ENCODE measurements around the gene SLC48A1.
"Not testable (repeated sequence)": the region's sequence is repeated elsewhere in the genome, so short reads cannot be mapped to it uniquely, and the experiment has no call there.

SLC48A1 gene

DNA sequence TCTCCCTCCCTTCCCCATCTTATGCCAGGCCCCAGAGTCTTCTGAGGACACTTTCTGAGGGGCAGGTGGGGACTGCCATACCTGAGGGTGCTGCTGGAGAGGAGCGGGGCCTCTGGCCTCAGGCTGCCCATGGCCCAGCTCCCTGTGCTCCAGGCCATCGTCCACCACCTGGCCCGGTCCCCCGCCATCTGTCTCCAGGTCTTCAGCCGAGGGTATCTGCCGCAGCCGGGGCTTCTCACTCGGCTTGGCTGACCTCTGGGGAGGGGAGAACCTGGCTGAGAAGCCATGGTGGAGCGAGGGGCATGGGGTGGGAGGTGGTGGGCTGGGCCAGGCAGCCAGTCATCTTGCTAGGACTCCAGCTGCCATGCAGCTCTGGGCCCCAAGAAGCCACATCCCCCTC is 21.6 kb downstream of the SLC48A1 start:
- no peak for DNase-seq

DNA sequence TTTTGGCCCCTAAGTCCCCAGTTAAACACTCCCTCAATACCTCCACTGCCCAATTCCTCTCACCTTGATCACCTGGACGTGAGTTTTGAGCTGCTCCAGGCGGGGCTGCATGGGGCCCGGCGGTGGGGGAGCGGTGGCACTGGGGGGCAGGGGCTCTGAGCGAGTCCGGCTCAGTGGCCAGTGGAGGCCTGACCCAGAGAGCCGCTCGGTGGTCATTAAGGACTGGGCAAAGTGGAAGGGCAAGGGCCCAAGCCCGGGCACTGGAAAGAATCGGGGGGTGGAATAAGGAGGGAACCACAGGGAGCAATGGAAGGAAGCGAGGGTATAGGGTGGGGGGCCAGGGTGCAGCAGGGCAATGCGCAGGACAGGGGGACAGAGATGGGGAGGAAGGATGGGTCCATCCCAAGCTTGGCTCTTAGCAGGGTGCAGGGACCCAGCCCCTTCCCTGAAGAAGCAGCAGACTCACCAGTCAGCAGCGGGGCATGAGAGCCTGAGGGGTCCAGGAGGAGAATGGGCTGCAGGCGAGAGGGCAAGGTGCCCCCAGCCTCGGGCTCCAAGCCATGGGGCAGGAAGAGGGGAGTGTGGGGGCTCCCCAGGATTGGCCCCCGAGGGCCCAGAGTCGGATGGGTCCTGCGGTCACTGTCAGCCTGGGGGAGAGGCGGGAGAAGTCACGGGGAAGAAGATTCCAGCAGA is 22.2 kb downstream of the SLC48A1 start:
- no peak for DNase-seq

DNA sequence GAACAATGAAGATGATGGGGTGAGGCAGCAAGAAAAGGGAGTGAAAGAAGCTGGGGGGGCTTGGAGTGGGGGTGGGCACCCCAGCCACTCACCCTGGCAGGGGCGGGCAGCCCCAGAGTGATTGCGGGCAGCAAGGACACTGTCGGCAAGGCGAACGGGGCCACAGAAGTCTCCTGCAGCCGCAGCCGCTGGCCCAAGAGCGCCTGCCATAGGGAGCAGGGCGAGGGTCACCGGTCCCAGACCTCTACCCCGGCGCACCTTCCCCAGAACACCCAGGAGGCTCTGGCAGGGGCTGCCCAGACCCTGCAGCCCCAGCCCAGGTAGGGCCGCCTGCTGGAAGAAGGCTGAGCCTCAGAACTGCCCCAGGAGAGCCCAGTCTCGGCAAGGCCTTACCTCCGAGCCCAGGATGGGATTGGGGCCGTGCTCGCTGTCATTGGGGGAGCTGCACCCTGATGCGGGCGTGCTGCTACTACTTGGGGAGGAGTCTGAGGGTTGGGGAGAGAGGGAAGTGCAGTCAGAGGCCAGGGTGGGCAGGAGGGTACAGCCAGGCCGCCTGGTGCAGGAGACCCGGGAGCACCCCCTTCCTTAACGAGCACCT is 22.9 kb downstream of the SLC48A1 start:
- DNase-seq, result no peak

DNA sequence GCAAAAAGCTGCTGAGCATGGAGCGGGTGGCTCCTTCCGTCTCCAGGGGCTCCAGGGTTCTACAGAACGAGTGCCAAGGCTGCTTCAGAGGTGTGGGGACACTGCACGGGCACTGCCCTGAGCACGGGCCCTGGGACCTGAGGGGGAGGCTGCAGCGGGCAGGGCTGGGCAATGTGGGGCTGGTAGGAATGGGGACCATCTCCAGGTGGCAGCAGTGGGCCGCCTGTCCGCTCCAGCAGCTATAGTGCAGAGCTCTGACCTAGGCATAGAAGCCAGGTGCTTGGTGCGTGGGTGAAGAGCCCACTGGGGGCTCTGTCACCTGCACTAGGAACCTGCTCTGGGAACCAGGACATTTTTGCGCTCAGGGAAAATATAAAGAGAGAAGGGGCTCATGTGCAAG is 24.4 kb downstream of the SLC48A1 start:
- DNase-seq, result no peak

DNA sequence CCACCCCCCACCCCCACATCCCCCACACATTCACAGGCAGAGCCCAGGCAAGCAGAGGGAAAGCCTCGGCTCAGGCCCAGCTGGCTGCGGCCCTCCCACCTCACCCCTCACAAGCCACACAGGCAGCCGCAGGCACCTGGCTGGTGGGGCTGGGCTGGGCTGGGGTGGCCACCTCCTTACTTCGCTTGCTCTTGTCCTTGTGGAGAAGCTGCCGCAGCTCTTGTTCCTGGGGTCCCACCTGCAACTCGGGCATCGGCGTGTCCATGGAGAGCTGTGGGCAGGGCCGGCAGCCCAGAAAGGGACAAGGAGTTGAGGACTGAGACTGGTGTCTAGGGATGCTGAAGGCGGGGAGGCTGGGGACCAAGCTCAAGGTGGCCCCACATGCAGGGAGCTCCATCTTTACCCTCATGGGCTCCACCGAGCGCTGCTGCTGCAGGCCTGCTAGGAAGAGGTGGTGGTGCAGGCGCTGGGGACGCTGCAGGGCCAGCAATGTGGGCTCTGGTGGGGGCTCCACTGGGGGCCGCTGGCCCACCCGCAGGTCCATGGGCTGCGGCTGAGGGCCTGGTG is 25.4 kb downstream of the SLC48A1 start:
- DNase-seq, result no peak

DNA sequence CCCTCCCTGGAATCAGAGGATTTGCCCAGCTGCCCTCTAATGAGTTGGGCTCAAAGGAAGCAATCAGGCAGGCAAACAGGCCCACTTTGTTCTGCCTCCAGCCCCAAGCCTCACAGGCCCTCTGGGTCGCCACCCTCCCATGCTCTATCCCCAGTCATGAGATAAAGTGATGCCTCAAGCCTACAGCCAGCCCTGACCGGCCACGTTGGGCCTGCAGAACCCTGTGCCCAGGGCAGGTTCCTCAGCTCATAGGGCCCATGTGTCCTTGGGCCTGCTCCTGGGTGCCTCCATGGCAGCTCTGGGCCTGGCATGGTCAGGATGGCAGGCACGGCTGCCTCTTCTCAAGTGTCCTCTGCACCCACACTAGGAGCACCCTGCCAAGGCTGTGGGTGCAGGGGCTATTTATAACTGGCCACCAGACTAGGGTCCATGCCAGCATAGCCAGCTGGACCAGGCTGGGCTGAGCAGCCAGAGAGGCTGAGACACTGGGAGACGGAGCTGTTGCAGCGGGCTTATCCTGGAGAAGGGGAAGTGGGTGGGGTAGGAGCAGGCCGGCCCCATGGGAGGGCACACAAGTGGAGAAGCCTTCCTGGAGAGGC is 26.4 kb downstream of the SLC48A1 start:
- DNase-seq, result no peak

DNA sequence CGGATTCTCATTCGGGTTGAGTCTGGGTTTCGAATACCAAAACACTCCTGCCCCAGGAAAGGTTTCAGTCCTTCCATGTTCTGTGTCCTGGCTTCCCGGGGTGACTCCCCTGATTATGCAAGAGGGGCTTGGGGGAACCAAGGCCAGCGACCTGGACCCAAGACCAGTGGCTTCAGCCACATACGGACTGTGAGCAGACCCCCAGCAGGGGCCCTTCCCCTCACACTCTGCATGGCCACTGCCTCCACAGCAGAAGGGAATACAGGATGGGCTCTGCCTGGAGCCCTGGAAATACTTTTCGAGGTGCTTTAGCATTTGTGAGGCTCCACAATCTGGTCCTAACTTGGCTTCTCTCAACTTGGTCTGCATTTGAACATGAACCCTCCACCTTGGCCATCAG is 27.5 kb downstream of the SLC48A1 start:
- no peak for DNase-seq

DNA sequence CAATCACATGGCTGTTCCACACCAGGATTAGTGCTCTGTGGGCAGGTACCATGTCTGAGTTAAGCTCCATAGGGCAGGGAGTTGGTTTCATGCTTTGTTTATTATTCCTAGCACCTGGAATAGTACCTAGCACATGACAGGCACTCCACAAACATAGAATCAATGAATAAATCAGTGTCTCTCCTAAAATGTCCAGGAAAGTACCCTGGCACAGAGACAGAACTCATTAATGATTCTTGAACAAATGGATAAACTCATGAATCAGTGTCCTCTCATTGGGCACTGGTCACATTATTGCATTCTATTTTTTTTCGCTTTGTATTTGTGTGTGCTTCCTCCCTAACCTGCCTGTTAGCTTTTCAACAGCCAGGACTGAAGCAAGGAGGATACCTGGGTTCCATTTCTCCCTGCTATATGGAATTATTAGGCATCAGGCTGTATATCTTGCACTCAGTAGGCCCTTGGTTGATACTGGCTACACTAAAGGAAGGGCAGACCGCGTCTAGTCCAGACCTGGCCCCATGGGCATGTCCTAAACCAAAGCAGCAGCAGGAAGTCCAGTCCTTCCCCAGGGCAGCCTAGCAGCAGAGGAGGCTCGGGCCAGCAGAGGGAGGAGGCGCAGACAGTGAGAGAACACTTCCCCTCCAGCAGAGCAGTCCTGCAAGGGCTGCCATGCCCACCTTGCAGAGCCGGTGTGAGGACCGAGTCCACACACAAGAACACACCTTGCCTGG is 28.3 kb downstream of the SLC48A1 start:
- no peak for DNase-seq

DNA sequence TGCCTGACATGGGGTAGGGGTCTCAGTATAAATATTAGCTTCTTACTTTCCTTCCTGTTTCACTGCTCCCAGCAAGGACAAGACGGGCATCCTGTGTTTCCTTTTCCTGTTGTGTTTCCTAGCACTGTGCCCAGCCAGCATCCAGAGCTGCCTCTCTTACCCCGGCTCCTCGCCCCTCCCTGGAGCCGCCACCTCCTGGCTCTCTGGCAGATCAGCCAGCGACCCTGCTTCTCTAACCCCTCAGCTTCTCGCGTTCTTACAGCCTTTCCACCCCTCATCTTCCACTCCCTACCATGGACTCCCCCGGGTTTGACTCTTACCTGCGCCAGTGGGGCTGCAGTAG is 28.8 kb downstream of the SLC48A1 start:
- no peak for DNase-seq

DNA sequence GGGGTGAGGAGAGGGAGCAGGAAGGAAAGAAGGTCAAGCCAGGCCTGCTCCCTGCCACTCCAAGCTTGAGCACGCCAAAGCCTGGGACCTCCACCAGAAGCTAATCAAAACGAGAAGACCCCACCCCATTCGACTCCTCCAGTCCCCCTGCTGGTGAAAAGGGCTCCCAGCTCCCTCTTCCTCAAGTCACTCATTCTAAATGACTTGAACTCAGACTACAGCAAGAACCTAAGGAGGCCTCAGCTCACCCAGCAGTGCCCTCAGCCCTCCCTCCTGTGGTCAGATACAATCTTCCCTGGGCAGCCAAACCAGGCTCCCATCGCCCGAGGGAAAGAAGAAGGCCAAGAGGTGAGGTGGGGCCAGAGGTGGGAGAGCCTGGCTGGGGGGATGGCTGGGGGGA is 29.3 kb downstream of the SLC48A1 start:
- DNase-seq, result no peak

DNA sequence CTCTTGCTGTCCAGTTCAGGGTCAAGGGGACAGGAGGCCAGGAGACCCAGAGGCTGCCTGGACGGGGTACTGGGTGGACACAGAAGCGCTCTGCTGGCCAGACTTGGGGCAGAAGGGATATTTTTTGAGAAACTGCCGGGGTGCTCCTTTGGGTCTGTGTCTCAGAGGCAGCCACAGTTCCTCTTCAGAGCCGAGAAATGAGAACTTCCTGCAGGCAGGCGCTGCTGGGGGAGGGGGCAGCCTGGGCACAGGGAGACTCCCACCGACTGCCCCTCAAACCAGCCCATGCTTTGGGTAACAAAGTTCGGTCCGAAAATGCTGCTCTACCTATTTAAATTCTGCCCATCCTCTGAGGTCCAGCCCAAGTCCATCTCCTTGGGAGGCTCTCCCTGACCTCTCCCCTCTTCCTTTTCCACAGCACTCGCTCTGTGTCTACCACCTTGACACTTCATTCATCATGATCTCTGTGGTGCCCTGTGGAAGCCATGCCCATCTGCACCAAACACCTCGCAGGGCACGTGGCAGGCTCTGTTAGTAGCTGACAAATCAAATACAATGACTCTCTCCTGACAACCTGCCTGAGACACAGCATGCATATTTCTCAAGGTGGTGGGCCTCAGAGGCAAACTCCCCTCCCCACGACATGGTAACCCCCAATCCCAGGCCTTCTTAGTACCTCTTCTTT is 30.3 kb downstream of the SLC48A1 start:
- DNase-seq, result no peak

DNA sequence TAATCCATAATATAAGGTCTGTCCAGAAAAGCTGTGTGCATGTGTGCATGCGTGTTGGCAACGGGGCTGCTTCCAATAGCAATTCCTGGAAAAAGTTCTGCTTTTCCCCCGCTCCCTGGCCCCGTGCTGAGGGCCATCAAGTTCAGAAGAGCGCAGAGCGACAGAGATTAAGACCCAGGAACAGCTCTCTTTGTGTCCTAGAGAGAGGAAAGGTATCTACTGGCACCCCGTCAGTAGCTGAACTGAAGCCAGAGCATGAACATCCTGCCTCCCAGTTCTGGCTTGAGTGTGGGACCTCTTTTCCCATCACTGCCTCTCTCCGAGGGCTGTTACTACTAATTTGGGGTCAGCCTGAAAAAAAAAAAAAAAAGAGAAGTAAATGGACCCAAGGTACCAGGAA is 31.1 kb downstream of the SLC48A1 start:
- DNase-seq, result no peak

DNA sequence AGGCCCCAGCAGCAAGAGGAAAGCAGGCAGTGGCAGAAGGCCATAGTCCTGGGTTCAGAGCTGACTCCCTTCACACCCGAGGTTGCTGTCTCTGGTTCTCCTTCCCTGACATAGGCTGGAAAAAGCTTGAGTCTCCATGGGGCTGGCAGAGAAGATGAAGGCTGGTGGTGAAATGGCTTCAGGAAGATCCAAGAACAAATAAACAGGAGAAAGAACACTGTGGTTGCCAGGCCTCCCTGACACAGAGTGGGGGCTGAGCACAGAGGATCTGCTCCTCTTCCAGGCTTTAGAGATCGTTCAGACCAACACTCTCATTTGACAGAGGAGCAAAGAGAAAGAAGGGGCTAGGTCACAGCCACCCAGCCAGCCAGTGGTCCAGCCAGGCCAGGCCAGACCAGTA is 32.4 kb downstream of the SLC48A1 start:
- DNase-seq, result no peak

DNA sequence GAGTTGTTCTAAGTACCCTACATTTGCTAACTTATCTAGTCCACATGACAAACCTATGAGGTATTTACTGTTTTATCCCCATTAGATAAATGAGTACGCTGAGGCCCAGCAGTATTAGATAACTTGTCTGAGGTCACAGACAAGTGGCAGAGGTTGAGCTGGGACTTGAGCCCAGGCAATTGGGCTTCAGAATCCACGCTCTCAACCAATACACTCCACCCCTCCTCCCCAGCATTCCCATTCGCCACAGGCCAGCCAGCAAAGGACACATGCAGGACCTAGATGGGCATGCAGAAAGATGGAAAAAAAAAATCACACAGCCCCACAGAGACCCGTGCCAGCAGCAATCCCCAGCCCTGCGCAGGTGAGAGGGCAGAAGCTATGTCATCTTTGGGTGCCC is 34.3 kb downstream of the SLC48A1 start:
- no peak for DNase-seq

DNA sequence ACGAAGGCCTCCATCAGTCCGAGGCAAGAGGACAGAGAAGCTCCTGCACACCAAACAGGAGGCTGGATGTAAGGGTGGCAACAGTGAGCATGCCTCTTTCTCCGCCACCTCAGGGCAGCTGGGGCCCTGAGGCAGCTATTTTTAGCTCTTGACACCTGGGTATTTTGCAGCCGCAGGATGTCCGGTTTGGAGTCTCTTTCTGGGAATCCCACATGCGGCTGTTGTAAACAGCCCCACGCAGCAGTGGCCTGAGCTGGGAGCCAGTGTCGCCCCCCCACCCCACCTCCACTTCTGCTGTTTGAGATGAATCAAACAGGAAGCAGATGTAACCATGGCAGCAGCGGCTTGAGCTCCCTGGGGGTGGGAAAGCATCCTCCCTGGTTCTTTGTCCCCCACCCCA is 35.0 kb downstream of the SLC48A1 start:
- DNase-seq, result peak; percentile 70

DNA sequence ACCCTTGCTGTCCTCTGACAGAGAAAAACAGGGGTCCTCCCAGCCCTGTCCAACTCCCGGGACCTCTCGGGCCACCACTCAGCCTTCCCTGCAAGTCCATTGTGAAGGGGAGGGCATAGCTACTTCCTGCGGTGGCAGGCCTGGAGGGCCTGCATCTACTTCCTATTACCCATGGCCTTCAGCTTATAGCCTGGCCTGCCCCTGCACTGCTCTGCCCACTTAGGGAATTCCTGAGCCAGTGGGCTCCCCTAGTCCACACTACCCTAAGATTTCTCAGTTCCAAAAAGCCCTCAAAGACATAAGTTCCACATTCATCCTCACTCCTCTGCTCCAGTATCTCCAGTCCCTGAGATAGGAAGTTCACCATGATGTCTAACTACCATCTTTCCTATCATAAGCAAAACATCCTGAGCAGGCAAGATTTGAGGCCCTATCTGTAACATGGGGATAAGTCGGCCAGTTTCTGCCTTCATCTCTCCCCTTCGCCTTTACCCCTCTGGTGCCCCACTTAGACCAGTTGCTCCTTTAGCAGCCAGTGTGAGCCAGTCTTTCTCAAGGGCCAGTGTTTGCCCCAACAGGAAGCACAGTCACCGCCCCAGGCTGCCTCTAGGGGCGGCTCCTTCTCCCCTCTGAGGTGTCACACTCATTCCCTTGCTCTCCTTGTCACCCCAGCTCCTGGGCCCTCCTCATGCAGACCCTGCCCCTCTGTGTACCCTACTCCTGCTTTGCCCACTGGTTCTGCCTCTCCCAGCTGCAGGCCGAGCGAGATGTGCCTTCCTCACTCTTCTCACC is 35.7 kb downstream of the SLC48A1 start:
- no peak for DNase-seq

DNA sequence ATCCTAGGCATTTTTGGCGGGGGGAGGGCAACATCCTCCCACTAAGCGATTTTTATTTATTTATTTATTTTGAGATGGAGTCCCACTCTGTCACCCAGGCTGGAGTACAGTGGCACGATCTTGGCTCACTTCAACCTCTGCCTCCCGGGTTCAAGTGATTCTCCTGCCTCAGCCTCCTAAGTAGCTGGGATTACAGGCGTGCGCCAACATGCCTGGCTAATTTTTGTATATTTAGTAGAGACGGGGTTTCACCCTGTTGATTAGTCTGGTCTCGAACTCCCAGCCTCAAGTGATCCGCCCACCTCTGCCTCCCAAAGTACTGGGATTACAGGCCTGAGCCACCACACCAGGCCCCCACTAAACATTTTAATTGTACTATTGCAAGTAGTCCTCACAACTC is 36.5 kb downstream of the SLC48A1 start:
- DNase-seq, result not testable (repeated sequence)

DNA sequence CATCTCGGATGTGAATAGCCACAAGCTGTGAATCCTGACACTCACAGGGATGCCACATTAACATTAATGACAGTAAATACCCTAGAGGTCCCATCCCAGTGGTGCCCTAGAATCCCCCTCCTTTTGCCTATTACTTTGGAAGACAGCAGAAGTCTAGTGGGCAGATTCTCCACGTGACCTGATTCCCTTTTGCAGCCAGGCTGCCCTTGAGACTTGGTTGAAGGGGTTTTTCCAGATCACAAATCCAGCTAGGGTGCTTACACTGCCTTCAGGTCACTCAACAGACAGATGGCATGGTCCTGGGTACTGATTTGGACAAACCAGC is 38.0 kb downstream of the SLC48A1 start:
- DNase-seq, result no peak

DNA sequence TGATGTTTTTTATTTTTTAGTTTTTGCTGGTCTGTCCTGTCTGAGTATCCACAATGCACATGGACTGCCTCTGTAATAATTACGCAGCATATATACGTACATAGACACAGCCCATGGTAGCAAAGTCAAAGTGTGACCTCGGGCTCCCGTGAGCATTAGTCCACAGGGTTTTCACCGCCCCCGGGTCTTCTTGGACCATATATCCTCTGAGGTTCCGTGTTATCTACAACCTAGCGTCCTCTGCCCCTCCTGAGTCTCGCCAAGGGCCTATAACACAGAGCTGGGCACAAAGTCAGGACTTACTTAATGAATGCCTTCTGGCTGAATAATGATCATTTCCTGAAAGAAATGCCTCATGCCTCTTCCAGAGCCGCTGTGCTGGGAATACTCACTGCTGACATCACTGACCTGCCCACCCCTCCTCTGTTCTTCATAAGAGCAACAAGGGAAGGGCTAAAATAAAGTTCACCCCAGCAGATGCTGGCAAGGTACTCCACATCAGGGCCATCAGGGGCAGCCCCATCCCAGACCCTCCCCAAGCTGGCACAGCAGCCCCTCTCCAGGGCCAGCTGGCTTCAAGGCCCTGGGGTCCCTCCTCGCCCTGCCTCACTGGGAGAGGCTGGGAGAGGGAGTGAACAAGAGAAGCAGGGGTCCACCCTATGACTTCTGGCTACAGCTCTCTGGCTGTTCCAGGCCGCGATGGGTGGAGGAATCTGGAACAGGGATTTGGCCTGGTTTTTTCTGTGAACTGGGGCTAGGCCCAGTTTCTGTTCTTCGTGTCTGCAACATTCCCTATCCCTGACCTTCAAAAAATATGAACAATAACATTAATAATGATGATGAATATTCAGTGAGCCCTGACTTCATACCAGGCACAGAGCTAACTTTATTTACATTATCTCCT is 38.8 kb downstream of the SLC48A1 start:
- DNase-seq, result peak; percentile 82

DNA sequence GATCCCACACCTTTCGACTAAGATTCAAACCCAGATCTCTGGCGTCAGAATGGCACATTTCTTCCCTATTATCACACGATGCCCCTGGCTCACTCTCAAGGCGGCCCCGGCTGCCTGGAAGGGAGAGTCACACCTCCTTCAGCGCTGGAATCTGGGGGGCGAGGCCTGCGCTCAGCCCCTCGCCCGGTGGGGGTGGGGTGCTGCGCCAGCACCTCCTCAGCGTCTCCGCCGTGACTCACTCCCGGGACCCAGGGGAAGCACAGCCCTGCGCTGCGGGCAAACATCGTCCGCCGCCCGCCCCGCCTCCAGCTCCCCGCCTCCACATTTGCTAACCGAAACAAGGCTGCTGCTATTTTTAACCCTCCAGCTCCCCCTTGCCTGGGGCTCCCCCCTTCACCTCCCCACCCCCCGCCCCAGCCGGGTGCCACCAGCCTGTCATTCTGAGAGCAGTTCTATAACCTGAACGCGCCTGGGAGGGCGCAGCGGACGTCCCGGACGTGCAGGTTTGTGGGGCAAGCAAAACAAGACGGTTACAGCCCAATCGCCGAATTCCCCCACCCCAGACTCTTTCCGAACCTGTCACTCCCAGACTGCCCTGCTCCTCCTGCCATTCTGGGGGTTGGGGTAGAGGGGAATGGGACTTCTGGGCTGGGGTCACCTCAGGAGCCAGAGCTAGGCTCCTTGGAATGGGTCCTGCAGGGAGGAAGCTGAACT is 39.9 kb downstream of the SLC48A1 start:
- DNase-seq, result peak; percentile 84
